MM.1S (cell line): ENCODE data around the gene FLNC.

Experiments
- CTCF ChIP-seq: fragments of 300-600 bp; sonication (generic); IDR thresholded peaks from 2 replicates; pipeline ENCODE4 v1.5.1; 2016; ENCODE audit warnings: antibody characterized with exemption, low read length, mixed read lengths
- EZH2 ChIP-seq: fragments of 300-600 bp; sonication (generic); optimal IDR thresholded peaks from 2 replicates; pipeline ENCODE3; 2017; ENCODE audit warnings: low read depth, mild to moderate bottlenecking, antibody characterized with exemption, low read length, mixed read lengths
- EZH2phosphoT487 ChIP-seq: fragments of 300-600 bp; sonication (generic); IDR thresholded peaks from 2 replicates; pipeline ENCODE4 v1.6.1; 2018; ENCODE audit warnings: antibody characterized with exemption, low read length

DNA sequence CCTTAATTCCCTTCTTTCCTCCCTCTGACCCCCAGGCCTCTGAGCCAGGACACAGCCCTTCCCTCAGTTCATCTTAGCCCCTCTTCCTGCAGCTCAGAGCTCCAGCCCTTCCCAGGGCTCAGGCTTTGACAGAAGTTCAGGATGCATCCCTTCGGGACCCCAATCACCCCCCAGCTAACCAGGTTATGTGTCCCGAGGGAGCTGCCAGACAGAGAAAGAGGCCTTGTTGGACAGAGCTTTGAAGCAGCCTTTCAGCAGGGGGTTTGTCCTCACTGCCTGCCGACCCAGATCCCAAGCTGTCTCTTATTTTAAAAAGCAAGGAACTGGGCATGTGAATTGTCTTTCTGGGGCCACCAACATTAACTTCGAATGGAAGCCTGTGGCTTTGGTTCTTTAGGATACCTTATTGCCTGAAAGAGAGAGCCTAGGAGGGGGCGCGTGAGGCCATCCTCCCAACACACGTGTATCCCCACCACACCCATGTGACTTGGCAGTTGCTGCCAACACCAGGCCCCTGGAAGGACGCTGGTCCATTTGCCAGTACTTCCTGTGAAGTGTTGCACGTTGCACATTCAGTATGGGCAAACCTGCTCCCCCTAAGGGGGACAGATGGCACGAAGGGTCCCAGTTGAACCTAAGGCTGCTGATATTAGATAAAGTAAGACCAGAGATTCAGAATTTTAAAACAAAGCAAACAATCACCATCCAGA lies 37.6 kb upstream of the FLNC start:
- no peak for TF ChIP-seq CTCF
- no peak for TF ChIP-seq EZH2
- no peak for TF ChIP-seq EZH2phosphoT487
